Activated effector memory CD4-positive, alpha-beta T cell treated with Interleukin-2 at 50 U/mL for 16 hours (primary cell): ENCODE measurements around the gene CA4.
"Not testable (repeated sequence)": the region's sequence is repeated elsewhere in the genome, so short reads cannot be mapped to it uniquely, and the experiment has no call there.

Experiments
- DNase-seq: peaks from one replicate; pipeline ENCODE4 v3.0.0-alpha.2; 2020

The CA4 gene

GRCh38 chr17:60178180-60178579, 28.4 kb downstream of the CA4 start:
- not testable (repeated sequence) for DNase-seq

- not testable (repeated sequence) for DNase-seq
These were observed 30.6 kb downstream of the CA4 start for GRCh38 chr17:60180380-60180779.

- DNase-seq = not testable (repeated sequence)
These were observed 36.6 kb downstream of the CA4 start for GRCh38 chr17:60186372-60186771.

GRCh38 chr17:60186846-60187745, 37.3 kb downstream of the CA4 start:
- DNase-seq = not testable (repeated sequence)

GRCh38 chr17:60188759-60189158, 39.0 kb downstream of the CA4 start:
- no peak for DNase-seq

GRCh38 chr17:60190032-60190431, 40.3 kb downstream of the CA4 start:
- not testable (repeated sequence) for DNase-seq

GRCh38 chr17:60193032-60193431, 43.3 kb downstream of the CA4 start:
- not testable (repeated sequence) for DNase-seq

- DNase-seq = no peak
These were observed 43.7 kb downstream of the CA4 start for GRCh38 chr17:60193482-60193881.

- not testable (repeated sequence) for DNase-seq
These were observed 44.4 kb downstream of the CA4 start for GRCh38 chr17:60194141-60194540.

GRCh38 chr17:60198630-60199029, 48.9 kb downstream of the CA4 start:
- not testable (repeated sequence) for DNase-seq

GRCh38 chr17:60205782-60206181, 56.0 kb downstream of the CA4 start:
- DNase-seq = not testable (repeated sequence)

- DNase-seq = not testable (repeated sequence)
These were observed 58.5 kb downstream of the CA4 start for GRCh38 chr17:60208302-60208701.
